Activated CD4-positive, alpha-beta T cell treated with anti-CD3 and anti-CD28 coated beads, Interleukin-2, amount 50 U/mL, for 1 hour (primary cell): Measurements from ENCODE around the gene ELAVL2.

ENCODE experiments used
- DNase-seq: peaks from one replicate; pipeline ENCODE4 v3.0.0-alpha.2; 2020

The ELAVL2 gene

GRCh38 chr9:23821375-23822181, 4.5 kb downstream of the ELAVL2 start:
- no peak for DNase-seq

GRCh38 chr9:23820451-23821374, 5.3 kb downstream of the ELAVL2 start:
- DNase-seq: no peak

GRCh38 chr9:23819403-23819802, 6.6 kb downstream of the ELAVL2 start:
- no peak for DNase-seq

GRCh38 chr9:23814243-23814642, 11.8 kb downstream of the ELAVL2 start:
- no peak for DNase-seq

- DNase-seq: no peak
These were observed 13.4 kb downstream of the ELAVL2 start for GRCh38 chr9:23812673-23813072.

- no peak for DNase-seq
These were observed 14.4 kb downstream of the ELAVL2 start for GRCh38 chr9:23811633-23812032.

- DNase-seq: no peak
These were observed 22.8 kb downstream of the ELAVL2 start for GRCh38 chr9:23803216-23803615.

- DNase-seq: no peak
These were observed 24.5 kb downstream of the ELAVL2 start for GRCh38 chr9:23801523-23801922.

GRCh38 chr9:23799521-23799920, 26.5 kb downstream of the ELAVL2 start:
- DNase-seq: no peak

GRCh38 chr9:23798325-23798724, 27.7 kb downstream of the ELAVL2 start:
- DNase-seq: no peak

- no peak for DNase-seq
These were observed 29.8 kb downstream of the ELAVL2 start for GRCh38 chr9:23796209-23796608.

GRCh38 chr9:23790351-23791260, 35.4 kb downstream of the ELAVL2 start:
- DNase-seq: no peak

- no peak for DNase-seq
These were observed 36.3 kb downstream of the ELAVL2 start for GRCh38 chr9:23789529-23790254.

GRCh38 chr9:23784962-23785361, 41.1 kb downstream of the ELAVL2 start:
- no peak for DNase-seq

GRCh38 chr9:23783509-23783908, 42.5 kb downstream of the ELAVL2 start:
- no peak for DNase-seq

- no peak for DNase-seq
These were observed 46.8 kb downstream of the ELAVL2 start for GRCh38 chr9:23779220-23779619.

- DNase-seq: no peak
These were observed 48.7 kb downstream of the ELAVL2 start for GRCh38 chr9:23777328-23777727.

GRCh38 chr9:23775549-23775948, 50.5 kb downstream of the ELAVL2 start:
- DNase-seq: no peak

- no peak for DNase-seq
These were observed 51.8 kb downstream of the ELAVL2 start for GRCh38 chr9:23774266-23774665.

GRCh38 chr9:23772385-23772783, 53.7 kb downstream of the ELAVL2 start:
- DNase-seq: no peak

- DNase-seq: no peak
These were observed 54.2 kb downstream of the ELAVL2 start for GRCh38 chr9:23771746-23772384.
